ENCODE measurements around the gene RPH3AL.
"Not testable (repeated sequence)": the region's sequence is repeated elsewhere in the genome, so short reads cannot be mapped to it uniquely, and the experiment has no call there.

Gene RPH3AL

DNA sequence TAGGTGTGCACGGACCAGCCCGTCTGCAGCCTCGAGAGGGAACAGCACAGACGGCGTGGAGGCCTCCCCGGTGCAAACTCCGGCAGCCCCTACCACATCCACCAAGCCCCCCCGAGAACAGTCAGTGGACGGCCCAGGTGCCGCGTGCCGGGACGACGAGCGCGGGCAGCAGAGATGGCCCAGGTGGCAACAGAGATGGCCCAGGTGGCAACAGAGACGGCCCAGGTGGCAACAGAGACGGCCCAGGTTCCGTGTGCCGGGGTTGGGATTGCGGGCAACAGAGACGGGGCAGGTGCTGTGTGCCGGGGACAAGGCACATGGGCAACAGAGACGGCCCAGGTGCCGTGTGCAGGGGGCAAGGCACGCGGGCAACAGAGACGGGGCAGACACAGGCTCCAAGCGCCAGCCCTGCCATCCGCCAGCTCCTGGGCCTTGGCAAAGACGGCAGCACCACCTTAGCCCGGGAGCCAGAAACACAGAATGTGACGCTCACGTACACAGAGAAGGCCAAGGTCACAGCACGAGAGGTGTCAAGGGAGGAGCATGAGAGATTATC, 31.1 kb downstream of the RPH3AL start:
- no peak for TF ChIP-seq MYC (IDR thresholded peaks at IDR 0.05; ENCODE audit: low read depth, low read length)
- TF ChIP-seq, protein P1, sequence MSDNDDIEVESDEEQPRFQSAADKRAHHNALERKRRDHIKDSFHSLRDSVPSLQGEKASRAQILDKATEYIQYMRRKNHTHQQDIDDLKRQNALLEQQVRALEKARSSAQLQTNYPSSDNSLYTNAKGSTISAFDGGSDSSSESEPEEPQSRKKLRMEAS (IDR thresholded peaks at IDR 0.05; ENCODE audit: low read depth, low read length): no peak
- TF ChIP-seq POLR2A (IDR thresholded peaks at IDR 0.05; ENCODE audit: extremely low read depth, insufficient read length): no peak
- TF ChIP-seq, protein P2, sequence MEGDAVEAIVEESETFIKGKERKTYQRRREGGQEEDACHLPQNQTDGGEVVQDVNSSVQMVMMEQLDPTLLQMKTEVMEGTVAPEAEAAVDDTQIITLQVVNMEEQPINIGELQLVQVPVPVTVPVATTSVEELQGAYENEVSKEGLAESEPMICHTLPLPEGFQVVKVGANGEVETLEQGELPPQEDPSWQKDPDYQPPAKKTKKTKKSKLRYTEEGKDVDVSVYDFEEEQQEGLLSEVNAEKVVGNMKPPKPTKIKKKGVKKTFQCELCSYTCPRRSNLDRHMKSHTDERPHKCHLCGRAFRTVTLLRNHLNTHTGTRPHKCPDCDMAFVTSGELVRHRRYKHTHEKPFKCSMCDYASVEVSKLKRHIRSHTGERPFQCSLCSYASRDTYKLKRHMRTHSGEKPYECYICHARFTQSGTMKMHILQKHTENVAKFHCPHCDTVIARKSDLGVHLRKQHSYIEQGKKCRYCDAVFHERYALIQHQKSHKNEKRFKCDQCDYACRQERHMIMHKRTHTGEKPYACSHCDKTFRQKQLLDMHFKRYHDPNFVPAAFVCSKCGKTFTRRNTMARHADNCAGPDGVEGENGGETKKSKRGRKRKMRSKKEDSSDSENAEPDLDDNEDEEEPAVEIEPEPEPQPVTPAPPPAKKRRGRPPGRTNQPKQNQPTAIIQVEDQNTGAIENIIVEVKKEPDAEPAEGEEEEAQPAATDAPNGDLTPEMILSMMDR (IDR thresholded peaks at IDR 0.05; ENCODE audit: low read depth, low read length): no peak

DNA sequence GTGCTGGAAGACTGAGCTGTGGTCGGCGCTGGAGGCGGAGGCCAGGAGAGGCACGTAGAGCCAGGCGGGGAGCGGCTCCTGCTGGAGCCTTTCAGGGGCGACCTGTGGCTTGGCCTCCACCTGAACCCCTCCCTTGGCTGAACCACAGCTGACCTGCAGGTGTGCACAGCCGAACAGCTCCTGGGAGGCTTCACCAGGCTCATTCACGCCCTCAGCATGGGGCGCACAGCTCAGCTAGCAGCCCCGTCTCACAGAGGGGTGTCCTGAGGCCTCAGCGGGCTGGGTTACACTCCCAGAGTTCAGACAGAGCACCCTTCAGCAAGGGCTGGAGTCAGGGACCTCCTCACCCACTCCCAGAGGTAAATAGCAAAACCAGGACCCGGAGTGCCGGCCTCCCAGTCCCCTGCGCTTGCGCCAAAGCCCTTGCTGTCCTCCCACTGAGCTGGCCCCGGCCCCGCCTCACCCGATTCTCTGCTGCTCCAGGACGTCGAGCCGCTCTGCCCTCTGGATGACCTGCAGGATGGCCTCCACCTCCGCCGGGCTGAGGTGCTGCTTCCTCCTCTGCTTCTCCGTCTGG, 31.7 kb downstream of the RPH3AL start:
- no peak for DNase-seq (ENCODE audit: low read depth)
- H3K4me3 ChIP-seq (ENCODE audit: low read depth, low read length): no peak overlapping the region

More for the DNA sequence above, 31.1 kb downstream of the RPH3AL start:
- H3K4me3 ChIP-seq (ENCODE audit: low read depth, low read length): no peak overlapping the region
- no peak for DNase-seq (ENCODE audit: low read depth)

DNA sequence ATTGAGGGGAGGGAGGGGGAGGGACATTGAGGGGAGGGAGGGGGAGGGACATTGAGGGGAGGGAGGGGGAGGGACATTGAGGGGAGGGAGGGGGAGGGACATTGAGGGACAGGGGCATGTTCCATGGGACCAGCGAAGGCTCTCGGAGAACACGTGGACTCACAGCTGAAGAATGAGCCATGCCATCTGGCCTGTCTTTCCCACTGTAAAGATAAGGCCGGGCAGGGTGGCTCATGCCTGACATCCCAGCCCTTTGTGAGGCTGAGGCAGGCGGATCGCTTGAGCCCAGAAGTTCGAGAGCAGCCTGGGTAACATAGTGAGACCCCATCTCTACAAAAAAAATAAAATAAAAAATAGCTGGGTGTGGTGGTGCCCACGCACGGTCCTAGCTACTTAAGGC, 32.5 kb downstream of the RPH3AL start:
- TF ChIP-seq, protein P1 (IDR thresholded peaks at IDR 0.05; ENCODE audit: low read depth, low read length): no peak
- TF ChIP-seq POLR2A (IDR thresholded peaks at IDR 0.05; ENCODE audit: extremely low read depth, insufficient read length) (no peak), MYC (IDR thresholded peaks at IDR 0.05; ENCODE audit: low read depth, low read length) (no peak)
- TF ChIP-seq, protein P2 (IDR thresholded peaks at IDR 0.05; ENCODE audit: low read depth, low read length): no peak
- no peak overlapping the region for H3K4me3 ChIP-seq (ENCODE audit: low read depth, low read length)
- no peak for DNase-seq (ENCODE audit: low read depth)

More for the DNA sequence above, 31.7 kb downstream of the RPH3AL start:
- TF ChIP-seq, protein P2 (IDR thresholded peaks at IDR 0.05; ENCODE audit: low read depth, low read length): no peak
- TF ChIP-seq POLR2A (IDR thresholded peaks at IDR 0.05; ENCODE audit: extremely low read depth, insufficient read length): no peak
- TF ChIP-seq, protein P1 (IDR thresholded peaks at IDR 0.05; ENCODE audit: low read depth, low read length): no peak

DNA sequence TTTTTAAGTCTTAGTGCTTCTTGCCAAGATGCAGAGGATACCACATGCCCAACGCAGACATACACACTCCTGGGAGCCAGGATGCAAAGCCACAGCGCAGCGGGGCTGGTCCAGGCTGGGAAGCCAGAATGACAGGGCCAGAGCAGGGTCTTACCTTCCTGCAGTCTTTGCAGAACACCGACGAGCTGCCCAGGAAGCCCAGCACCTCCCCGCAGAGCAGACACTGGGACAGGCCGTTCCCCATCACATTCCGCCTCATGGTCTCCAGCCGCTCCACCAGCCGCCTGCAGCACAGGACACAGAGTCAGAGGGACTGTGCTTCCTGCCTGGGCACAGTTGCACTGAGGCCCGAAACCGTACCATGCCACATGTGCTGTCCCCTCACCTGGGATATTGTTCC, 33.3 kb downstream of the RPH3AL start:
- DNase-seq (ENCODE audit: low read depth): no peak
- no peak for TF ChIP-seq MYC (IDR thresholded peaks at IDR 0.05; ENCODE audit: low read depth, low read length)
- TF ChIP-seq, protein P1 (IDR thresholded peaks at IDR 0.05; ENCODE audit: low read depth, low read length): no peak
- no peak for TF ChIP-seq POLR2A (IDR thresholded peaks at IDR 0.05; ENCODE audit: extremely low read depth, insufficient read length)
- TF ChIP-seq, protein P2 (IDR thresholded peaks at IDR 0.05; ENCODE audit: low read depth, low read length): no peak
- no peak overlapping the region for H3K4me3 ChIP-seq (ENCODE audit: low read depth, low read length)

DNA sequence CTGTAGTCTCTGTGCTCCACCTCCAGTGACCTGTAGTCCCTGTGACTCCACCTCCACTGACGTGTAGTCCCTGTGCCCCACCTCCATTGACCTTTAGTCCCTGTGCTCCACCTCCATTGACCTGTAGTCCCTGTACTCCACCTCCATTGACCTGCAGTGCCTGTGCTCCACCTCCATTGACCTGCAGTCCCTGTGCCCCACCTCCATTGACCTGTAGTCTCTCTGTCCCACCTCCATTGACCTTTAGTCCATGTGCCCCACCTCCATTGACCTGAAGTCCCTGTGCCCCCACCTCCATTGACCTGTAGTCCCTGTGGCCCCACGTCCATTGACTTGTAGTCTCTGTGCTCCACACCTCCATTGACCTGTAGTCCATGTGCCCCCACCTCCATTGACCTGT, 35.5 kb downstream of the RPH3AL start:
- not testable (repeated sequence) for H3K4me3 ChIP-seq (ENCODE audit: low read depth, low read length); DNase-seq (ENCODE audit: low read depth)

DNA sequence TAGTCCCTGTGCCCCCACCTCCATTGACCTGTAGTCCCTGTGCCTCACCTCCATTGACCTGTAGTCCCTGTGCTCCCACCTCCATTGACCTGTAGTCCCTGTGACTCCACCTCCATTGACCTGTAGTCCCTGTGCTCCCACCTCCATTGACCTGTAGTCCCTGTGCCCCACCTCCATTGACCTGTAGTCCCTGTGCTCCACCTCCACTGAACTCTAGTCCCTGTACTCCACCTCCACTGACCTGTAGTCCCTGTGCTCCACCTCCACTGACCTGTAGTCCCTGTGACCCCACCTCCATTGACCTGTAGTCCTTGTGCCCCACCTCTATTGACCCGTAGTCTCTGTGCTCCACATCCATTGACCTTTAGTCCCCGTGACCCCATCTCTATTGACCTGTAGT, 37.2 kb downstream of the RPH3AL start:
- DNase-seq (ENCODE audit: low read depth); H3K4me3 ChIP-seq (ENCODE audit: low read depth, low read length): not testable (repeated sequence)

DNA sequence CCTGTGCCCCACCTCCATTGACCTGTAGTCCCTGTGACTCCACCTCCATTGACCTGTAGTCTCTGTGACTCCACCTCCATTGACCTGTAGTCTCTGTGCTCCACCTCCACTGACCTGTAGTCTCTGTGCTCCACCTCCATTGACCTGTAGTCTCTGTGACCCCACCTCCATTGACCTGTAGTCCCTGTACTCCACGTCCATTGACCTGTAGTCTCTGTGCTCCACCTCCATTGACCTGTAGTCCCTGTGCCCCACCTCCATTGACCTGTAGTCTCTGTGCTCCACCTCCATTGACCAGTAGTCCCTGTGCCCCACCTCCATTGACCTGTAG, 38.0 kb downstream of the RPH3AL start:
- not testable (repeated sequence) for DNase-seq (ENCODE audit: low read depth); H3K4me3 ChIP-seq (ENCODE audit: low read depth, low read length)

Data from NB4 (cell line).